ENCODE data around the gene ANO9.

GRCh38 chr11:429931-430456, 11.8 kb downstream of the ANO9 start:
- TF ChIP-seq CTCF (IDR thresholded peaks at IDR 0.05) (no peak), POLR2A (IDR thresholded peaks at IDR 0.05) (no peak)
